K562 (cell line): ENCODE results near the gene RAB25. TPM values are rescaled to one million over a fixed set of nuclear protein-coding genes. Genes with fewer than 3 reads are reported as not detected.

Experiments
- BACH1 ChIP-seq: fragments of 200-800 bp; sonication (Bioruptor generic); IDR thresholded peaks from 2 replicates; pipeline ENCODE4 v1.6.1; 2016; ENCODE audit warnings: missing genetic modification characterization, missing compliant biosample characterization
- EP300 ChIP-seq: IDR thresholded peaks from 2 replicates; pipeline ENCODE4 v1.6.1; 2012; ENCODE audit warnings: low read length, improper control_type of control experiment
- ESRRB ChIP-seq: fragments of 250-450 bp; sonication (Bioruptor Pico); IDR thresholded peaks from 2 replicates; pipeline ENCODE4 v1.5.0; 2020; ENCODE audit warnings: mild to moderate bottlenecking, moderate library complexity, borderline replicate concordance
- POU5F1 ChIP-seq: fragments of 150-350 bp; IDR thresholded peaks from 2 replicates; pipeline ENCODE4 v1.6.1; 2014; ENCODE audit warnings: borderline replicate concordance, low read length, low read depth, mild to moderate bottlenecking; ENCODE audit not compliant: partially characterized antibody
- RBFOX2 ChIP-seq: fragments of 200-400 bp; formaldehyde crosslinking; IDR thresholded peaks from 2 replicates; pipeline ENCODE4 v1.6.1; 2017; ENCODE audit warnings: low read depth, mild to moderate bottlenecking, low read length, moderate library complexity
- ZFP30 ChIP-seq: fragments of 250-450 bp; sonication (Bioruptor Pico); IDR thresholded peaks from 2 replicates; pipeline ENCODE4 v1.8.0; 2022; ENCODE audit warnings: moderate library complexity, mild to moderate bottlenecking, inconsistent platforms, borderline replicate concordance
- ZNF778 ChIP-seq: fragments of 450-650 bp; formaldehyde crosslinking; IDR thresholded peaks from 2 replicates; pipeline ENCODE4 v1.4.0; 2020; ENCODE audit warnings: mild to moderate bottlenecking, moderate library complexity
- polyA plus RNA-seq, 8 experiments: library from polyadenylated mRNA; depleted of rRNA in 4 of 8; stranded (reverse) in 5 of 8; unstranded in 3 of 8; fragments of >200 nt; fragmentation: Nextera tagmentation in 2 of 8; fragmentation: Illumina TruSeq in 1 of 8; extraction: Ambion mirVana in 2 of 8; extraction: Trizol in 1 of 8; gene quantifications; 2 replicates each; pipeline versions ENCODE4 v1.2.1 to v1.2.3, GENCODE V29; 2011 to 2014; ENCODE audit warnings: inconsistent platforms in 1 of 8, missing spikeins in 1 of 8
- total RNA-seq, 7 experiments: library from RNA; depleted of rRNA in 6 of 7; stranded (reverse); fragments of >200 nt in 6 of 7; fragmentation: Illumina TruSeq in 2 of 7; extraction: Trizol in 2 of 7; gene quantifications; 2 replicates each; pipeline versions ENCODE4 v1.2.1 to v1.2.3, GENCODE V29; 2011 to 2021; ENCODE audit warnings: low replicate concordance in 1 of 7
- TF ChIP-seq, protein P1 (sequence below), 2 experiments: fragments of 200-800 bp in 1 of 2; sonication (Bioruptor generic) in 1 of 2; sonication (generic) in 1 of 2; formaldehyde crosslinking in 1 of 2; IDR thresholded peaks in 1 of 2; conservative IDR thresholded peaks in 1 of 2; 2 replicates each; pipeline versions ENCODE4 v1.5.0 to v1.6.1; 2016 to 2020; ENCODE audit warnings: missing compliant biosample characterization in 1 of 2, missing genetic modification characterization in 1 of 2, missing genetic modification reagents in 1 of 2
- TF ChIP-seq, protein P2 (sequence below): fragments of 250-450 bp; sonication (Bioruptor Pico); IDR thresholded peaks from 2 replicates; pipeline ENCODE4 v1.8.0; 2022; ENCODE audit warnings: moderate library complexity, mild to moderate bottlenecking, inconsistent platforms
- TF ChIP-seq, protein P3 (sequence below): fragments of 250-450 bp; sonication (Bioruptor Pico); IDR thresholded peaks from 2 replicates; pipeline ENCODE4 v1.4.0; 2020; ENCODE audit warnings: mild to moderate bottlenecking, moderate library complexity
- TF ChIP-seq, protein P4 (sequence below): fragments of 250-450 bp; sonication (Bioruptor Pico); IDR thresholded peaks from 2 replicates; pipeline ENCODE4 v1.8.0; 2022; ENCODE audit warnings: inconsistent platforms
- TF ChIP-seq, protein P5 (sequence below): sonication (generic); formaldehyde crosslinking; IDR thresholded peaks from 2 replicates; pipeline ENCODE4 v1.8.0; 2022; ENCODE audit warnings: mild to moderate bottlenecking, missing genetic modification reagents
- TF ChIP-seq, protein P6 (sequence below): sonication (generic); formaldehyde crosslinking; IDR thresholded peaks from 2 replicates; pipeline ENCODE4 v1.9.0; 2022; ENCODE audit warnings: mild to moderate bottlenecking, missing genetic modification reagents

Gene RAB25
- total and polyA plus RNA-seq, 9 of the 15 experiments (the other 6 are each of a cell fraction or from before 2014, with no cell fraction given), result 0.10 to 0.27 (median 0.13) TPM; not detected in 6

DNA sequence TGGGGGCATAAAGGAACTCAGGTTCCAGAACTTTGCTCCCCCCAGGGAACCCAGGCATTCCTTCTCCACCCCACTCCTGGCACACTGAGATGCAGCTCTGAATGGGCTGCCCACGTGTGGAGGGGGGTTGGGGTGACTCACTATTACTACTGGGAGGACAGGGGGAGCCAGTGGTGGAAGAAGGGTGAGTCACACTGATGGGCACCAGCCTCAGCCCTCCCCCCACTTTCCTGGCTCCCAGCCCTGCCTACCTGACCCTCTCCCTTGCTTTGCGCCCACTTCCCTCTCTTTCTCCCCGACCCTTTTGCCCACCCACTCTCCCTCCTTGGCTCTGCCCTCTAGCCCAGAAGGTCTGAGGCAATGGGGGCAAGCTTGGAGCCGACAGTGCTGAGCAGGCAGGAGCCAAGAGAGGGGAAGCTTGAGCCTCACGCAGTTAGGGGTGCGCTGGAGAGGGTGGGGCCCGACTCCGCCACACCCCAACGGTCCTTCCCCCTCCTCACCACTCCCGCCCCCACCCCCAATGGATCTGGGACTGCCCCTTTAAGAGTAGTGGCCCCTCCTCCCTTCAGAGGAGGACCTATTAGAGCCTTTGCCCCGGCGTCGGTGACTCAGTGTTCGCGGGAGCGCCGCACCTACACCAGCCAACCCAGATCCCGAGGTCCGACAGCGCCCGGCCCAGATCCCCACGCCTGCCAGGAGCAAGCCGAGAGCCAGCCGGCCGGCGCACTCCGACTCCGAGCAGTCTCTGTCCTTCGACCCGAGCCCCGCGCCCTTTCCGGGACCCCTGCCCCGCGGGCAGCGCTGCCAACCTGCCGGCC is 53.4 kb downstream of the RAB25 start, which contains the start of gene LMNA (continued):
- TF ChIP-seq, protein P1, sequence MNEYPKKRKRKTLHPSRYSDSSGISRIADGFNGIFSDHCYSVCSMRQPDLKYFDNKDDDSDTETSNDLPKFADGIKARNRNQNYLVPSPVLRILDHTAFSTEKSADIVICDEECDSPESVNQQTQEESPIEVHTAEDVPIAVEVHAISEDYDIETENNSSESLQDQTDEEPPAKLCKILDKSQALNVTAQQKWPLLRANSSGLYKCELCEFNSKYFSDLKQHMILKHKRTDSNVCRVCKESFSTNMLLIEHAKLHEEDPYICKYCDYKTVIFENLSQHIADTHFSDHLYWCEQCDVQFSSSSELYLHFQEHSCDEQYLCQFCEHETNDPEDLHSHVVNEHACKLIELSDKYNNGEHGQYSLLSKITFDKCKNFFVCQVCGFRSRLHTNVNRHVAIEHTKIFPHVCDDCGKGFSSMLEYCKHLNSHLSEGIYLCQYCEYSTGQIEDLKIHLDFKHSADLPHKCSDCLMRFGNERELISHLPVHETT (CRISPR knock-in tag; conservative IDR thresholded peaks at IDR 0.05 in 1 of 2, IDR thresholded peaks at IDR 0.05 in 1 of 2), result no peak
- TF ChIP-seq EP300, result 0 out of 2 replicates have a peak, but pooled peaks have one; percentile 25
- TF ChIP-seq BACH1, result no peak
- TF ChIP-seq, protein P2, sequence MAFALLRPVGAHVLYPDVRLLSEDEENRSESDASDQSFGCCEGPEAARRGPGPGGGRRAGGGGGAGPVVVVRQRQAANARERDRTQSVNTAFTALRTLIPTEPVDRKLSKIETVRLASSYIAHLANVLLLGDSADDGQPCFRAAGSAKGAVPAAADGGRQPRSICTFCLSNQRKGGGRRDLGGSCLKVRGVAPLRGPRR, result no peak
- TF ChIP-seq, protein P3, sequence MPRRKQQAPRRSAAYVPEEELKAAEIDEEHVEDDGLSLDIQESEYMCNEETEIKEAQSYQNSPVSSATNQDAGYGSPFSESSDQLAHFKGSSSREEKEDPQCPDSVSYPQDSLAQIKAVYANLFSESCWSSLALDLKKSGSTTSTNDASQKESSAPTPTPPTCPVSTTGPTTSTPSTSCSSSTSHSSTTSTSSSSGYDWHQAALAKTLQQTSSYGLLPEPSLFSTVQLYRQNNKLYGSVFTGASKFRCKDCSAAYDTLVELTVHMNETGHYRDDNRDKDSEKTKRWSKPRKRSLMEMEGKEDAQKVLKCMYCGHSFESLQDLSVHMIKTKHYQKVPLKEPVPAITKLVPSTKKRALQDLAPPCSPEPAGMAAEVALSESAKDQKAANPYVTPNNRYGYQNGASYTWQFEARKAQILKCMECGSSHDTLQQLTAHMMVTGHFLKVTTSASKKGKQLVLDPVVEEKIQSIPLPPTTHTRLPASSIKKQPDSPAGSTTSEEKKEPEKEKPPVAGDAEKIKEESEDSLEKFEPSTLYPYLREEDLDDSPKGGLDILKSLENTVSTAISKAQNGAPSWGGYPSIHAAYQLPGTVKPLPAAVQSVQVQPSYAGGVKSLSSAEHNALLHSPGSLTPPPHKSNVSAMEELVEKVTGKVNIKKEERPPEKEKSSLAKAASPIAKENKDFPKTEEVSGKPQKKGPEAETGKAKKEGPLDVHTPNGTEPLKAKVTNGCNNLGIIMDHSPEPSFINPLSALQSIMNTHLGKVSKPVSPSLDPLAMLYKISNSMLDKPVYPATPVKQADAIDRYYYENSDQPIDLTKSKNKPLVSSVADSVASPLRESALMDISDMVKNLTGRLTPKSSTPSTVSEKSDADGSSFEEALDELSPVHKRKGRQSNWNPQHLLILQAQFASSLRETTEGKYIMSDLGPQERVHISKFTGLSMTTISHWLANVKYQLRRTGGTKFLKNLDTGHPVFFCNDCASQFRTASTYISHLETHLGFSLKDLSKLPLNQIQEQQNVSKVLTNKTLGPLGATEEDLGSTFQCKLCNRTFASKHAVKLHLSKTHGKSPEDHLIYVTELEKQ (CRISPR knock-in tag), result no peak
- TF ChIP-seq ZNF778 (CRISPR knock-in tag), result no peak
- TF ChIP-seq ESRRB (CRISPR knock-in tag), result no peak
- TF ChIP-seq ZFP30, result no peak
- TF ChIP-seq, protein P4, sequence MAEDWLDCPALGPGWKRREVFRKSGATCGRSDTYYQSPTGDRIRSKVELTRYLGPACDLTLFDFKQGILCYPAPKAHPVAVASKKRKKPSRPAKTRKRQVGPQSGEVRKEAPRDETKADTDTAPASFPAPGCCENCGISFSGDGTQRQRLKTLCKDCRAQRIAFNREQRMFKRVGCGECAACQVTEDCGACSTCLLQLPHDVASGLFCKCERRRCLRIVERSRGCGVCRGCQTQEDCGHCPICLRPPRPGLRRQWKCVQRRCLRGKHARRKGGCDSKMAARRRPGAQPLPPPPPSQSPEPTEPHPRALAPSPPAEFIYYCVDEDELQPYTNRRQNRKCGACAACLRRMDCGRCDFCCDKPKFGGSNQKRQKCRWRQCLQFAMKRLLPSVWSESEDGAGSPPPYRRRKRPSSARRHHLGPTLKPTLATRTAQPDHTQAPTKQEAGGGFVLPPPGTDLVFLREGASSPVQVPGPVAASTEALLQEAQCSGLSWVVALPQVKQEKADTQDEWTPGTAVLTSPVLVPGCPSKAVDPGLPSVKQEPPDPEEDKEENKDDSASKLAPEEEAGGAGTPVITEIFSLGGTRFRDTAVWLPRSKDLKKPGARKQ (CRISPR knock-in tag), result no peak
- TF ChIP-seq, protein P5, sequence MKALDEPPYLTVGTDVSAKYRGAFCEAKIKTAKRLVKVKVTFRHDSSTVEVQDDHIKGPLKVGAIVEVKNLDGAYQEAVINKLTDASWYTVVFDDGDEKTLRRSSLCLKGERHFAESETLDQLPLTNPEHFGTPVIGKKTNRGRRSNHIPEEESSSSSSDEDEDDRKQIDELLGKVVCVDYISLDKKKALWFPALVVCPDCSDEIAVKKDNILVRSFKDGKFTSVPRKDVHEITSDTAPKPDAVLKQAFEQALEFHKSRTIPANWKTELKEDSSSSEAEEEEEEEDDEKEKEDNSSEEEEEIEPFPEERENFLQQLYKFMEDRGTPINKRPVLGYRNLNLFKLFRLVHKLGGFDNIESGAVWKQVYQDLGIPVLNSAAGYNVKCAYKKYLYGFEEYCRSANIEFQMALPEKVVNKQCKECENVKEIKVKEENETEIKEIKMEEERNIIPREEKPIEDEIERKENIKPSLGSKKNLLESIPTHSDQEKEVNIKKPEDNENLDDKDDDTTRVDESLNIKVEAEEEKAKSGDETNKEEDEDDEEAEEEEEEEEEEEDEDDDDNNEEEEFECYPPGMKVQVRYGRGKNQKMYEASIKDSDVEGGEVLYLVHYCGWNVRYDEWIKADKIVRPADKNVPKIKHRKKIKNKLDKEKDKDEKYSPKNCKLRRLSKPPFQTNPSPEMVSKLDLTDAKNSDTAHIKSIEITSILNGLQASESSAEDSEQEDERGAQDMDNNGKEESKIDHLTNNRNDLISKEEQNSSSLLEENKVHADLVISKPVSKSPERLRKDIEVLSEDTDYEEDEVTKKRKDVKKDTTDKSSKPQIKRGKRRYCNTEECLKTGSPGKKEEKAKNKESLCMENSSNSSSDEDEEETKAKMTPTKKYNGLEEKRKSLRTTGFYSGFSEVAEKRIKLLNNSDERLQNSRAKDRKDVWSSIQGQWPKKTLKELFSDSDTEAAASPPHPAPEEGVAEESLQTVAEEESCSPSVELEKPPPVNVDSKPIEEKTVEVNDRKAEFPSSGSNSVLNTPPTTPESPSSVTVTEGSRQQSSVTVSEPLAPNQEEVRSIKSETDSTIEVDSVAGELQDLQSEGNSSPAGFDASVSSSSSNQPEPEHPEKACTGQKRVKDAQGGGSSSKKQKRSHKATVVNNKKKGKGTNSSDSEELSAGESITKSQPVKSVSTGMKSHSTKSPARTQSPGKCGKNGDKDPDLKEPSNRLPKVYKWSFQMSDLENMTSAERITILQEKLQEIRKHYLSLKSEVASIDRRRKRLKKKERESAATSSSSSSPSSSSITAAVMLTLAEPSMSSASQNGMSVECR (CRISPR knock-in tag), result no peak
- TF ChIP-seq, protein P6, sequence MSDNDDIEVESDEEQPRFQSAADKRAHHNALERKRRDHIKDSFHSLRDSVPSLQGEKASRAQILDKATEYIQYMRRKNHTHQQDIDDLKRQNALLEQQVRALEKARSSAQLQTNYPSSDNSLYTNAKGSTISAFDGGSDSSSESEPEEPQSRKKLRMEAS (CRISPR knock-in tag), result peak; percentile 81; the same call in 1 of the 2 replicates
- TF ChIP-seq POU5F1, result no peak
- peak; percentile 92 for TF ChIP-seq RBFOX2
